ENCODE measurements around the gene PRR14.
A peak's percentile ranks its signal among the peaks of the same experiment; 100 is the strongest.
"Not testable (repeated sequence)": the region's sequence is repeated elsewhere in the genome, so short reads cannot be mapped to it uniquely, and the experiment has no call there.

PRR14 gene

GRCh38 chr16:30628628-30629540 lies 21.9 kb upstream of the PRR14 start:
- H3K4me3 ChIP-seq (ENCODE audit: severe bottlenecking) = no peak overlapping the region

DNA sequence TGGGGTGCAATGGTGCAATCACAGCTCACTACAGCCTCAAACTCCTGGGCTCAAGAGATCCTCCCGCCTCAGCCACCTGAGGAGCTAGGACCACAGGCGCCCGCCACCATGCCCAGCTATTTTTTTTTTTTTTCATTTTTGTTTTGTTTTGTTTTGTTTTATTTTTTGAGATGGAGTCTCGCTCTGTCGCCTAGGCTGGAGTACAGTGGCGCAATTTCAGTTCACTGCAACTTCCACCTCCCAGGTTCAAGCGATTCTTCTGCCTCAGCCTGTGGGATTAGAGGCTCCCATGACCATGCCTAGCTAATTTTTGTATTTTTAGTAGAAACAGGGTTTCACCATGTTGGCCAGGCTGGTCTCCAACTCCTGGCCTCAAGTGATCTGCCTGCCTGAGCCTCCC lies 18.3 kb upstream of the PRR14 start:
- not testable (repeated sequence) for H3K27me3 ChIP-seq (ENCODE audit: insufficient read depth, poor library complexity, severe bottlenecking); H3K4me3 ChIP-seq (ENCODE audit: severe bottlenecking); ATAC-seq (ENCODE audit: low read depth); DNase-seq (ENCODE audit: low spot score); H3K4me1 ChIP-seq (ENCODE audit: insufficient read depth, poor library complexity, severe bottlenecking); H3K36me3 ChIP-seq (ENCODE audit: low read depth); H3K9me3 ChIP-seq (ENCODE audit: severe bottlenecking); H3K27ac ChIP-seq (ENCODE audit: poor library complexity, severe bottlenecking)

More at GRCh38 chr16:30628628-30629540, 21.9 kb upstream of the PRR14 start:
- Histone ChIP-seq H3K27me3 (ENCODE audit: insufficient read depth, poor library complexity, severe bottlenecking) (no peaks in the 10 kb centered on the region), H3K27ac (ENCODE audit: poor library complexity, severe bottlenecking) (no peak overlapping the region), H3K9me3 (ENCODE audit: severe bottlenecking) (no peaks in the 10 kb centered on the region), H3K36me3 (ENCODE audit: low read depth) (no peaks in the 10 kb centered on the region), H3K4me1 (ENCODE audit: insufficient read depth, poor library complexity, severe bottlenecking) (no peaks in the 10 kb centered on the region)
- TF ChIP-seq, protein P1, sequence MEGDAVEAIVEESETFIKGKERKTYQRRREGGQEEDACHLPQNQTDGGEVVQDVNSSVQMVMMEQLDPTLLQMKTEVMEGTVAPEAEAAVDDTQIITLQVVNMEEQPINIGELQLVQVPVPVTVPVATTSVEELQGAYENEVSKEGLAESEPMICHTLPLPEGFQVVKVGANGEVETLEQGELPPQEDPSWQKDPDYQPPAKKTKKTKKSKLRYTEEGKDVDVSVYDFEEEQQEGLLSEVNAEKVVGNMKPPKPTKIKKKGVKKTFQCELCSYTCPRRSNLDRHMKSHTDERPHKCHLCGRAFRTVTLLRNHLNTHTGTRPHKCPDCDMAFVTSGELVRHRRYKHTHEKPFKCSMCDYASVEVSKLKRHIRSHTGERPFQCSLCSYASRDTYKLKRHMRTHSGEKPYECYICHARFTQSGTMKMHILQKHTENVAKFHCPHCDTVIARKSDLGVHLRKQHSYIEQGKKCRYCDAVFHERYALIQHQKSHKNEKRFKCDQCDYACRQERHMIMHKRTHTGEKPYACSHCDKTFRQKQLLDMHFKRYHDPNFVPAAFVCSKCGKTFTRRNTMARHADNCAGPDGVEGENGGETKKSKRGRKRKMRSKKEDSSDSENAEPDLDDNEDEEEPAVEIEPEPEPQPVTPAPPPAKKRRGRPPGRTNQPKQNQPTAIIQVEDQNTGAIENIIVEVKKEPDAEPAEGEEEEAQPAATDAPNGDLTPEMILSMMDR (IDR thresholded peaks at IDR 0.05; ENCODE audit: poor library complexity, severe bottlenecking) = peak; percentile 94
- DNase-seq (ENCODE audit: low spot score) (no peak), ATAC-seq (ENCODE audit: low read depth) (peak; percentile 86)

- Histone ChIP-seq H3K4me1 (ENCODE audit: insufficient read depth, poor library complexity, severe bottlenecking) (peaks cover 4% of the 10 kb centered on the region), H3K4me3 (ENCODE audit: severe bottlenecking) (peak overlapping the region; percentile 76), H3K27me3 (ENCODE audit: insufficient read depth, poor library complexity, severe bottlenecking) (no peaks in the 10 kb centered on the region), H3K9me3 (ENCODE audit: severe bottlenecking) (no peaks in the 10 kb centered on the region), H3K36me3 (ENCODE audit: low read depth) (no peaks in the 10 kb centered on the region), H3K27ac (ENCODE audit: poor library complexity, severe bottlenecking) (peak overlapping the region; percentile 46)
- TF ChIP-seq, protein P1 (IDR thresholded peaks at IDR 0.05; ENCODE audit: poor library complexity, severe bottlenecking) = no peak
- ATAC-seq (ENCODE audit: low read depth) (no peak), DNase-seq (ENCODE audit: low spot score) (no peak)
Measured at GRCh38 chr16:30633526-30633925, 17.2 kb upstream of the PRR14 start.

- Histone ChIP-seq H3K9me3 (ENCODE audit: severe bottlenecking) (no peaks in the 10 kb centered on the region), H3K4me1 (ENCODE audit: insufficient read depth, poor library complexity, severe bottlenecking) (peaks cover 4% of the 10 kb centered on the region), H3K36me3 (ENCODE audit: low read depth) (no peaks in the 10 kb centered on the region), H3K27ac (ENCODE audit: poor library complexity, severe bottlenecking) (no peak overlapping the region), H3K27me3 (ENCODE audit: insufficient read depth, poor library complexity, severe bottlenecking) (no peaks in the 10 kb centered on the region), H3K4me3 (ENCODE audit: severe bottlenecking) (no peak overlapping the region)
- DNase-seq (ENCODE audit: low spot score) = no peak
- TF ChIP-seq, protein P1 (IDR thresholded peaks at IDR 0.05; ENCODE audit: poor library complexity, severe bottlenecking) = no peak
- no peak for ATAC-seq (ENCODE audit: low read depth)
Measured at GRCh38 chr16:30636599-30636998, 14.2 kb upstream of the PRR14 start.

- not testable (repeated sequence) for H3K36me3 ChIP-seq (ENCODE audit: low read depth); H3K27me3 ChIP-seq (ENCODE audit: insufficient read depth, poor library complexity, severe bottlenecking); H3K4me1 ChIP-seq (ENCODE audit: insufficient read depth, poor library complexity, severe bottlenecking); H3K27ac ChIP-seq (ENCODE audit: poor library complexity, severe bottlenecking); H3K4me3 ChIP-seq (ENCODE audit: severe bottlenecking); ATAC-seq (ENCODE audit: low read depth); DNase-seq (ENCODE audit: low spot score); H3K9me3 ChIP-seq (ENCODE audit: severe bottlenecking)
Measured at GRCh38 chr16:30637139-30637538, 13.6 kb upstream of the PRR14 start.

- ATAC-seq (ENCODE audit: low read depth) (peak; percentile 55), DNase-seq (ENCODE audit: low spot score) (no peak)
- TF ChIP-seq, protein P1 (IDR thresholded peaks at IDR 0.05; ENCODE audit: poor library complexity, severe bottlenecking) = peak; percentile 72
- Histone ChIP-seq H3K9me3 (ENCODE audit: severe bottlenecking) (no peaks in the 10 kb centered on the region), H3K36me3 (ENCODE audit: low read depth) (no peaks in the 10 kb centered on the region), H3K27ac (ENCODE audit: poor library complexity, severe bottlenecking) (no peak overlapping the region), H3K27me3 (ENCODE audit: insufficient read depth, poor library complexity, severe bottlenecking) (no peaks in the 10 kb centered on the region), H3K4me1 (ENCODE audit: insufficient read depth, poor library complexity, severe bottlenecking) (peaks cover 4% of the 10 kb centered on the region), H3K4me3 (ENCODE audit: severe bottlenecking) (no peak overlapping the region)
Measured at GRCh38 chr16:30637944-30638343, 12.8 kb upstream of the PRR14 start.

All from RWPE2 (cell line).